ENCODE data around the gene JUND. TPM values are rescaled to one million over a fixed set of nuclear protein-coding genes. Genes with fewer than 3 reads are reported as not detected.

The JUND gene
- total RNA-seq, 1 experiment from 2014 or later = 44.9 TPM

DNA sequence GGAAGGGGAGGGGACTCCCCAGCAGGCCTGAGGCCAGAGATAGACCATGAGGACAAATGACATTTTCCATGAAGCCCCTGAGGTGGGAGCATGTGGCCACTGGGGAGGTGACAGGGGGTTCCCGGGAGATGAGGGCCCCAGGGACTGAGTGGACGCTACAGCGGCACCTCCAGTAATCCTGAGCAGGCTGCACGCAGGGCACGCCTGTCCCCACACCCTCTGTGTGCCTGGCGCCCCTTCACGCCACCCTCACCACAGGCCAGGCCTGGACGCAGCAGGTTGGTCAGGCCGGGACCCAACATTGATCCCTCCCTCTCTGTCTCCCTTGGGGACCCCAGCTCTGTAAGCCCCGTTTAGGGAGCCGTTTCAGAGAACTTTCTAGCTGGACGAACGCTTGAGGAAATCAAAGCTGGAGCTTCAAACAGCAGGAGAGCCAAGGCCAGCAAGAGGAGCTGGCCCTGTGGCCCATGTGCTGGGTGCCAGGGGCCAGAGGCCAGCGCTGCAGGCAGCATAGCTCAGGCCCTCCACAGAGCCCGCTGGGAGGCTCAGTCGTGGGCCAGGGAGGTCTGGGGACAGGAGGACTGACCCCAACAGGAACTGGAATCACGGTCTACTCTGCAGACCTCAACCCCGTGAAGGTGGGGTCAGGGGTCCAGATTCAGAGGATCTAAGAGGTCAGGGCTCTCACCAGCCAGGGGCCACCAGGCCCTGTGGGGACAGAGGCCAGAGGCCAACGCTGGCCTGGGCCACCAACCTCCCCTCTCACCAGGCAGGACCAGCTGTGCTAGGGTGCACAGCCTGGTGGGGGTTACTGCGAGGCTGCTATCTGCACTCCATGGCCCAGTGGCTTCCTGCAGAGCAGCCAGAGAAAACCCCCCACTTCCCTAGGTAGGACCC, 26.9 kb upstream of the JUND start:
- H3K9me3 Mint-ChIP-seq (ENCODE audit: low read depth, unreplicated experiment) = no peaks in the 10 kb centered on the region
- CTCF ChIA-PET = no interaction called here

DNA sequence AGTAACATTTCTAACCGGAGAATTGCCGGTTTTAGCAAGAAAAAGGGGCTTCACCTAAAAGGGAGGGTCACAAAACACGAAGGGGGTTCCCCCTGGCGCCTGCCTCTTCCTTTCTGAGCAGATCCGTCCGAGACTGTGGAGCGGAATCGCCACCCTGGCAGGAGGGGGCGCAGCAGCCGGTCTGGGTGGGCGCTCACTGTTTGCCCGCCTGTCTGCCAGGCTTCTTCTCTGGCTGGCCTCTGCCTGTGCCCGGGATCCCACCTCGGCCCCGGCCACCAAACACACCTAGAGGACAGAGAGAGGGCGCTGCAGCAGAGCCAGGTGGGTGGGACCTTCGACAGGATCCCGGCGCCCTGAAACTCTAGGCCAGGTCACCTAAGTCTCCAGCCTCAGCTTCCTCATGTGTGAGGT, 25.9 kb upstream of the JUND start:
- Mint-ChIP-seq H3K27me3 (ENCODE audit: unreplicated experiment) (no peaks in the 10 kb centered on the region), H3K9me3 (ENCODE audit: low read depth, unreplicated experiment) (no peaks in the 10 kb centered on the region), H3K4me1 (ENCODE audit: low read depth, unreplicated experiment) (peaks cover 10% of the 10 kb centered on the region), H3K27ac (ENCODE audit: unreplicated experiment) (no peak overlapping the region), H3K36me3 (ENCODE audit: insufficient read depth, unreplicated experiment) (peaks cover 32% of the 10 kb centered on the region), H3K4me3 (ENCODE audit: low read depth, unreplicated experiment) (no peak overlapping the region)
- intact Hi-C loops (cut with micrococcal nuclease; ENCODE audit: unreplicated experiment) = no loop called here
- TF ChIP-seq CTCF (IDR thresholded peaks at IDR 0.05; ENCODE audit: unreplicated experiment) = no peak
- CTCF ChIA-PET = no interaction called here
- no peak for DNase-seq
- BruUV-seq (replicated peaks) = no TSS peak

More for the DNA sequence above, 26.9 kb upstream of the JUND start:
- intact Hi-C loops (cut with micrococcal nuclease; ENCODE audit: unreplicated experiment) = no loop called here
- Mint-ChIP-seq H3K27ac (ENCODE audit: unreplicated experiment) (no peak overlapping the region), H3K4me1 (ENCODE audit: low read depth, unreplicated experiment) (peaks cover 8% of the 10 kb centered on the region), H3K27me3 (ENCODE audit: unreplicated experiment) (no peaks in the 10 kb centered on the region), H3K4me3 (ENCODE audit: low read depth, unreplicated experiment) (no peak overlapping the region), H3K36me3 (ENCODE audit: insufficient read depth, unreplicated experiment) (peaks cover 39% of the 10 kb centered on the region)
- TF ChIP-seq CTCF (IDR thresholded peaks at IDR 0.05; ENCODE audit: unreplicated experiment) = no peak
- no TSS peak for BruUV-seq (replicated peaks)
- no peak for DNase-seq

- BruUV-seq (replicated peaks) = TSS peak; percentile 86
- H3K27ac Mint-ChIP-seq (ENCODE audit: unreplicated experiment) = no peak overlapping the region
- peaks cover 28% of the 10 kb centered on the region for H3K36me3 Mint-ChIP-seq (ENCODE audit: insufficient read depth, unreplicated experiment)
Measured at GRCh38 chr19:18306888-18307260, 25.5 kb upstream of the JUND start.

GRCh38 chr19:18306209-18306887, 24.9 kb upstream of the JUND start:
- H3K4me1 Mint-ChIP-seq (ENCODE audit: low read depth, unreplicated experiment) = peaks cover 10% of the 10 kb centered on the region
- no TSS peak for BruUV-seq (replicated peaks)

More at GRCh38 chr19:18306888-18307260, 25.5 kb upstream of the JUND start:
- H3K9me3 Mint-ChIP-seq (ENCODE audit: low read depth, unreplicated experiment) = no peaks in the 10 kb centered on the region
- H3K4me3 Mint-ChIP-seq (ENCODE audit: low read depth, unreplicated experiment) = no peak overlapping the region
- peaks cover 10% of the 10 kb centered on the region for H3K4me1 Mint-ChIP-seq (ENCODE audit: low read depth, unreplicated experiment)
- H3K27me3 Mint-ChIP-seq (ENCODE audit: unreplicated experiment) = no peaks in the 10 kb centered on the region
- no peak for TF ChIP-seq CTCF (IDR thresholded peaks at IDR 0.05; ENCODE audit: unreplicated experiment)
- DNase-seq = no peak
- CTCF ChIA-PET = no interaction called here
- intact Hi-C loops (cut with micrococcal nuclease; ENCODE audit: unreplicated experiment) = no loop called here

More at GRCh38 chr19:18306209-18306887, 24.9 kb upstream of the JUND start:
- no peak for DNase-seq
- Mint-ChIP-seq H3K36me3 (ENCODE audit: insufficient read depth, unreplicated experiment) (peaks cover 26% of the 10 kb centered on the region), H3K27me3 (ENCODE audit: unreplicated experiment) (no peaks in the 10 kb centered on the region), H3K27ac (ENCODE audit: unreplicated experiment) (no peak overlapping the region), H3K4me3 (ENCODE audit: low read depth, unreplicated experiment) (no peak overlapping the region), H3K9me3 (ENCODE audit: low read depth, unreplicated experiment) (no peaks in the 10 kb centered on the region)
- CTCF ChIA-PET = no interaction called here
- intact Hi-C loops (cut with micrococcal nuclease; ENCODE audit: unreplicated experiment) = no loop called here
- no peak for TF ChIP-seq CTCF (IDR thresholded peaks at IDR 0.05; ENCODE audit: unreplicated experiment)

All from Calu3 (cell line).